MM.1S (cell line): Measurements from ENCODE around the gene CDT1.

Source experiments
- DNase-seq: peaks from one replicate; pipeline ENCODE4 v3.0.0-alpha.2; 2015
- H2AFZ ChIP-seq: fragments of 300-600 bp; sonication (generic); 2 replicates; pipeline ENCODE4 v1.6.0; 2016; ENCODE audit warnings: antibody characterized with exemption, low read length
- H3F3A ChIP-seq: fragments of 300-600 bp; sonication (generic); 2 replicates; pipeline ENCODE4 v1.6.1; 2016; ENCODE audit warnings: mild to moderate bottlenecking, antibody characterized with exemption, low read length, moderate library complexity, mixed read lengths; ENCODE audit not compliant: insufficient read depth
- H3K27ac ChIP-seq: fragments of 300-600 bp; sonication (generic); 2 replicates; pipeline ENCODE4 v1.5.1; 2016; ENCODE audit warnings: mild to moderate bottlenecking, low read length
- H3K27me3 ChIP-seq: fragments of 300-600 bp; sonication (generic); replicated peaks from 2 replicates; pipeline ENCODE4 v1.6.0; 2016; ENCODE audit warnings: low read length; ENCODE audit not compliant: insufficient read depth
- H3K36me3 ChIP-seq: fragments of 300-600 bp; sonication (generic); replicated peaks from 2 replicates; pipeline ENCODE4 v1.6.1; 2016; ENCODE audit warnings: mild to moderate bottlenecking, low read length, mixed read lengths; ENCODE audit not compliant: insufficient read depth
- H3K4me1 ChIP-seq: fragments of 300-600 bp; sonication (generic); 2 replicates; pipeline ENCODE4 v1.6.1; 2016; ENCODE audit warnings: low read length, mixed read lengths
- H3K4me2 ChIP-seq: fragments of 300-600 bp; sonication (generic); 2 replicates; pipeline ENCODE4 v1.6.0; 2016; ENCODE audit warnings: low read depth, low read length
- H3K4me3 ChIP-seq: fragments of 300-600 bp; sonication (generic); 2 replicates; pipeline ENCODE4 v1.5.1; 2016; ENCODE audit warnings: low read length, mixed read lengths
- H3K79me2 ChIP-seq: fragments of 300-600 bp; sonication (generic); 2 replicates; pipeline ENCODE4 v1.6.1; 2016; ENCODE audit warnings: mixed run types, low read length, mixed read lengths
- H3K9ac ChIP-seq: fragments of 300-600 bp; sonication (generic); 2 replicates; pipeline ENCODE4 v1.6.1; 2016; ENCODE audit warnings: low read length, mixed read lengths
- H3K9me2 ChIP-seq: fragments of 300-600 bp; sonication (generic); replicated peaks from 2 replicates; pipeline ENCODE4 v1.6.1; 2016; ENCODE audit warnings: mild to moderate bottlenecking, low read length, mixed read lengths; ENCODE audit not compliant: insufficient read depth
- H3K9me3 ChIP-seq: fragments of 300-600 bp; sonication (generic); replicated peaks from 2 replicates; pipeline ENCODE4 v1.6.1; 2016; ENCODE audit warnings: mild to moderate bottlenecking, low read length, mixed read lengths; ENCODE audit not compliant: insufficient read depth
- H4K20me1 ChIP-seq: fragments of 300-600 bp; sonication (generic); 2 replicates; pipeline ENCODE4 v1.6.1; 2016; ENCODE audit warnings: mild to moderate bottlenecking, low read length, moderate library complexity, mixed read lengths; ENCODE audit not compliant: insufficient read depth
- CTCF ChIP-seq: fragments of 300-600 bp; sonication (generic); IDR thresholded peaks from 2 replicates; pipeline ENCODE4 v1.5.1; 2016; ENCODE audit warnings: antibody characterized with exemption, low read length, mixed read lengths
- EZH2 ChIP-seq: fragments of 300-600 bp; sonication (generic); optimal IDR thresholded peaks from 2 replicates; pipeline ENCODE3; 2017; ENCODE audit warnings: low read depth, mild to moderate bottlenecking, antibody characterized with exemption, low read length, mixed read lengths
- EZH2phosphoT487 ChIP-seq: fragments of 300-600 bp; sonication (generic); IDR thresholded peaks from 2 replicates; pipeline ENCODE4 v1.6.1; 2018; ENCODE audit warnings: antibody characterized with exemption, low read length

Gene CDT1

GRCh38 chr16:88854306-88855111, 50.9 kb downstream of the CDT1 start:
- no peak overlapping the region for H3K27ac ChIP-seq
- H3F3A ChIP-seq, result no peaks in the 10 kb centered on the region
- no peaks in the 10 kb centered on the region for H3K4me1 ChIP-seq
- no peaks in the 10 kb centered on the region for H3K36me3 ChIP-seq
- H3K9me2 ChIP-seq, result no peaks in the 10 kb centered on the region
- no peaks in the 10 kb centered on the region for H4K20me1 ChIP-seq
- H3K9ac ChIP-seq, result no peak overlapping the region
- no peak for TF ChIP-seq CTCF
- TF ChIP-seq EZH2phosphoT487, result no peak
- TF ChIP-seq EZH2, result no peak
- no peak for DNase-seq
- H3K27me3 ChIP-seq, result no peaks in the 10 kb centered on the region
- H3K9me3 ChIP-seq, result no peaks in the 10 kb centered on the region
- H3K4me2 ChIP-seq, result no peak overlapping the region
- peaks cover 16% of the 10 kb centered on the region for H3K79me2 ChIP-seq
- H3K4me3 ChIP-seq, result no peak overlapping the region
- H2AFZ ChIP-seq, result no peak overlapping the region

GRCh38 chr16:88855176-88855575, 51.6 kb downstream of the CDT1 start:
- Histone ChIP-seq H3K9ac (no peak overlapping the region), H3K27ac (no peak overlapping the region)

GRCh38 chr16:88855736-88856121, 52.1 kb downstream of the CDT1 start:
- Histone ChIP-seq H3K27ac (no peak overlapping the region), H3F3A (no peaks in the 10 kb centered on the region), H2AFZ (no peak overlapping the region), H3K4me1 (no peaks in the 10 kb centered on the region), H3K9me3 (no peaks in the 10 kb centered on the region), H3K9ac (no peak overlapping the region), H3K79me2 (peaks cover 16% of the 10 kb centered on the region), H3K27me3 (no peaks in the 10 kb centered on the region), H3K9me2 (no peaks in the 10 kb centered on the region), H3K4me2 (peak overlapping the region; percentile 52), H3K4me3 (no peak overlapping the region), H4K20me1 (no peaks in the 10 kb centered on the region), H3K36me3 (no peaks in the 10 kb centered on the region)
- no peak for TF ChIP-seq EZH2
- no peak for TF ChIP-seq EZH2phosphoT487
- TF ChIP-seq CTCF, result no peak
- DNase-seq, result no peak

More at GRCh38 chr16:88855176-88855575, 51.6 kb downstream of the CDT1 start:
- no peaks in the 10 kb centered on the region for H4K20me1 ChIP-seq
- no peaks in the 10 kb centered on the region for H3F3A ChIP-seq
- no peaks in the 10 kb centered on the region for H3K36me3 ChIP-seq
- H3K4me1 ChIP-seq, result no peaks in the 10 kb centered on the region
- peaks cover 16% of the 10 kb centered on the region for H3K79me2 ChIP-seq
- H3K27me3 ChIP-seq, result no peaks in the 10 kb centered on the region
- no peak overlapping the region for H3K4me3 ChIP-seq
- no peak overlapping the region for H3K4me2 ChIP-seq
- no peaks in the 10 kb centered on the region for H3K9me3 ChIP-seq
- no peak for DNase-seq
- no peak for TF ChIP-seq EZH2phosphoT487
- no peak for TF ChIP-seq EZH2
- TF ChIP-seq CTCF, result no peak
- H2AFZ ChIP-seq, result no peak overlapping the region
- H3K9me2 ChIP-seq, result no peaks in the 10 kb centered on the region
